NCI-H2196 (cell line): Measurements from ENCODE around the gene CNPPD1.

Source experiments
- DNase-seq: peaks from one replicate; lab custom pipeline; 2025; ENCODE audit not compliant: unreplicated experiment; lab: John Stamatoyannopoulos, UW

Gene CNPPD1

DNA sequence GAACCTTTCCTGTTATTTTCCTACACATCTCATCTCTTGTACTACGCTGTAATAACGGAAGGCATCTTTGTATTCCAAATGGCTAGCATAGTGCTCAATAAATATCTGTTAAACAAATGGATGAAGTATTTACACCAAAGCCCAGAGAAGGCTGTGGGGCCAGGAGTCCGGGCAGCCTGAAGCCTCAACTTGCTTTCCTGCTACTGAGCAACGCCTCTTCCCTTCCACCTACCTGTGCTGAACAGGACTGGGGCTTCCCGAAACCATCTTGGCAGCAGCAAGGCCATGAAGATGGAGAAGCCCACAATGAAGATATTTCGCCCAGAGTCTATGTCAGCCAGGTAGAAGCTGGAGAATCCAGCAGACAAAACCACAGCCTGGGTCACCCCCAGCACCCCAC is 13.6 kb downstream of the CNPPD1 start:
- no peak for DNase-seq

GRCh38 chr2:219161097-219161496 is 15.6 kb downstream of the CNPPD1 start:
- DNase-seq = no peak

GRCh38 chr2:219160186-219161017 is 16.3 kb downstream of the CNPPD1 start, which contains the start of gene NHEJ1:
NHEJ1 (minus strand) TSS chr2:219160815; CDS start chr2:219158362, 2,453 bp downstream.
- DNase-seq = peak; percentile 91

- no peak for DNase-seq
Observed at GRCh38 chr2:219159771-219160185, 16.9 kb downstream of the CNPPD1 start.

DNA sequence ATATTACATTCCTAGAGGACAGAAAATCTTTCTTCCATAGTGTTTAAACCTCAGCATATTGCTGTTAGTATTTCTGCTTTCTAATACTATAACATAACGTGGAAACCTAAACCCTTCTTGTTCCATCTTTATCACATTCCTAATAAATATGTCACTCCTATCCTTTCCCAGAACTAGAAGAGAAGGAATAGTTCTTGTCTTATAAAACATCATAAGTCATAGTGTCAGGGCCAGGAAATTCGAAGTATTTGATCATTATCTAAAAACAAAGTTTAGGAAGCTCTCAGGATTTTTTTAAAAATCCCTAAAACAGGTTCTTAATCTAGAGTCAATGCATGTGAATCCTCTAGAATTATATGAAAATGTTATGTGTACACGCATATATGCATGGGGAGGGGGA is 18.1 kb downstream of the CNPPD1 start:
- DNase-seq = no peak

GRCh38 chr2:219158025-219158424 is 18.7 kb downstream of the CNPPD1 start:
- no peak for DNase-seq

GRCh38 chr2:219157396-219157795 is 19.3 kb downstream of the CNPPD1 start:
- no peak for DNase-seq

DNA sequence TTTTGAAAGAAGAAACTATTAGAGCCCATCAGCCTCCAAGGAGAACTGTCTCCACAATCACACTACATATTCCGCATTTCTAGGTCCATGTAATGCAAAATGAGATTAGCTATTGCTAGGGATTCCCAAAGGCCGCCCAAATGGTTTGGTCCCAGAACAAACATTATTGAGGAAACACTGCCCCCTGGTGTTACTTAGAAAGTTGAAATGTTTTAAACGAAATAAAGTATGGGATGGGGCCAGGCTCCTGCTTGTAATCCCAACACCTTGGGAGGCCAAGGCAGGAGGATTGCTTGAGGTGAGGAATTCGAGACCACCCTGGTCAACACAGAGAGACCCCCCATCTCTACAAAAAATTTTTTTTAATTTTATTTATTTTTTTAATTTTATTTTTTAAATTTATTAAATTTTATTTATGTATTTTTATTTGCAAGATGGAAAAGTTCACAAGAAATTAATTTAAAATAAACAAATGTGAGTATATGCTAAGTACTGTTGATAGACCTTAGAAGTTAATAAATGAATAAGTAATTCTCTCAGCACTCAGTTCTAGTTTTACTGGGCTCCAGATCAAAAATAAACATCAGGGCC is 21.6 kb downstream of the CNPPD1 start:
- DNase-seq = peak; percentile 86

- DNase-seq = peak; percentile 69
Observed at GRCh38 chr2:219149667-219150066, 27.1 kb downstream of the CNPPD1 start.

DNA sequence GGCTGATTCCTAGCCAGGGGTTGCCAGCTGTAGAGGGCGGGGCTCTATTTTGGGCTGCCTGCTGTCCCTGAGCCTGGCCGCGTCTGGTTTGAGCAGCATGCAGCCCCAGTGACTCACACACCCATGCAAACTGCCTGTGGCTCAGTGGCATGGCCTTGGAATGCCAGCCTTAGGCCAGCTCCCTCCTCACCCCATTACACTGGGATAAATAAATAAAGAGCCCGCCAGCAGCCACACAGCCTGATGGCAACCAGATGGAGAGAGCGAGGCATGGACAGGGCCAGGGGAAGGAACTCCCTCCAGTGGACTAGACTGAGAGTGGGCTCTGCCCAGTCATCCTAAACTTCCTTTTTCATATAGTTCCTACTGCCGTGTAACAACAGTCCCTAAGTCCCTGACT is 34.4 kb downstream of the CNPPD1 start:
- no peak for DNase-seq

DNA sequence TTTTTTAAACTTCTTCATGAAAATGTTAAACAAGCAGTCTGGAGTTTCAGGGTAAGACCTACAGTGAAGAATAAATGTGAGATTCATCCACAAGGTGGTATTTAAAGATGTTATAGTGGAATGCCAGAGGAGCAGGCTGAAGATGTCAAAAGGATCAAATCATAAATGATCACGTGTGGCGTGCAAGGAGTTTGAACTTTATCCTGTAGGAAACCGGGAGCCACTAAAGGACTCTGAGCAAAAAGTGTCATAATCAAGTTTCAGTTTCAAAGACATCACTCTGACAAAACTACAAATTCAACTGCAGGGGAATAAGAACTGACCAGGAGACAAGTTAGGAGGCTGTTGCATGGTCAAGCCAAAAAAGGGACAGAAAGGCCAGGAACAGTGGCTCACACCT is 36.0 kb downstream of the CNPPD1 start:
- no peak for DNase-seq

- DNase-seq = no peak
Observed at GRCh38 chr2:219133976-219134375, 42.7 kb downstream of the CNPPD1 start.

DNA sequence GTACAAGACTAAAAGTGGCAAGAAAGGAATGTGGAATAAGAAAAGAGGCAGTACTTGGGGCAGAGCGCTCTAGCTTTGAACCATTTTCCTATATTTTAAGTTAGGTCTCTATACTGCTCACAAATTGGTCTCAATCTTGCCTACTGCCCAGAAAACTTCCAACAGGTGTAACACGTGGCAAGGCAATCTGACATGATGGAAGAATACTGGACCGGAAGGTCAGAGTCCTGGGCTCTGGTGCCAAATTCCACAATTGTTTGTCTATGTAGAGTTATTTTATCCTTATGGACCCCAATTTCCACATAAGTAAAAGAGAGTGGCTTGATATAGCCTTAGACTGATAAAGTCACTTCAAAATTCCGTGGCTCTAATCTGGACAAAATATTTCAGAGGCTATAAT is 45.0 kb downstream of the CNPPD1 start:
- no peak for DNase-seq

DNA sequence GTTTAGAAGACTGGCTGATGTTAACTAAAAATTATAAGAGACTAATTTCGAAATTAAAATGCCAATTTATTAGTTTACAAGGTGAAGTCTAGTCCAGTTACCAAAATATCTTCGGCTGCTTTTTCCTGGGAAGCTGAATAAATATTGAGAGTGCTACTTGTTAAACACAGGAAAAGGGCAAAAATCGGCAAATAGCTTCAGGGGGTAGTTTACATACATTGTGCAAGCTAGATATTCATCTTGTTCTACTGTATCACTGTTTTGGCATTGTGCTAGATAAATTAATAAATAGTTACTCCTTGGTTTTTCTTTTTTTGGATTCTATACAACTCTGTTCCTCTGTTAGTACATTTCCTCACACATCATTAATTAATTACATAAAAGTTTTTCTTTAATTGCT is 45.4 kb downstream of the CNPPD1 start:
- no peak for DNase-seq

DNA sequence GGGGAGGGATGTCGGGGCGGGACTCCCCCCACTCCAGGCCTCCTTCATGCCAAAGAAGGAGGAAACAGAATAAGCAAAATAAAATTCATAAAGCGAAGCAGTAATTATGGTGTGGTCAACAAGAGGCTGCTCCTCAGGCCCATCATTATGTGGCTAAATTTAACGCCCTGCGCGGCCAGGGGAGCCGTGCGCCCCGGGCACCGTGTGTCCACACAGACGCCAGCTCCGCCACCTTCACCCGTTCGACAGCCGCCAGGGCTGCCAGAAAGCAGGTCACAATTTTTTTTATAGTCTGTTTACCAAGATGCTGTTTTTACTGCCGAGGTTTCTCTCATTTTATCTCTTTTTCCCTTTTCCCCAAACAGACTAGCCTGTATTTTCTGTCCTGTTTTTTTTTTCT is 47.1 kb downstream of the CNPPD1 start:
- DNase-seq = no peak

GRCh38 chr2:219128396-219128795 is 48.3 kb downstream of the CNPPD1 start:
- DNase-seq = no peak

- no peak for DNase-seq
Observed at GRCh38 chr2:219127037-219127635, 49.6 kb downstream of the CNPPD1 start.

DNA sequence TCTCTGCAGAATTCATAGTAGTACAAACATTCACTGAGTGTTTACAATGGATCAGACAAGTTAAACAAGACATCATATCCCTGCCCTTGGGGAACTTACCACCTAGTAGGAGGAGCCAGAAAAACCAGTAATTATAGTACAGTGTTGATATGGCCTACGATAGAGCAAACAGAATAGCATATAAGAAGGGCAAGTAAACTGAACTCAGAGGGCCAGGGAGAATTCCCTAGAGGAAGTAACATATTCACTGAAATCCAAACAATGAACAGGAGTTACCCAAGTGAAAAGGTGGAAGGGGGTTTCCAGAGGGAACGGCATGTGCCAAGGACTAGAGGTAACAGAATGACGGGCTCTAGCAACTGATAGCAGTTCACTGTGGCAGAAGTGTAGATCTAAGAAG is 50.2 kb downstream of the CNPPD1 start:
- DNase-seq = no peak

GRCh38 chr2:219125886-219126270 is 50.8 kb downstream of the CNPPD1 start:
- DNase-seq = no peak

GRCh38 chr2:219125225-219125885 is 51.4 kb downstream of the CNPPD1 start:
- DNase-seq = no peak

GRCh38 chr2:219124381-219125110 is 52.2 kb downstream of the CNPPD1 start:
- DNase-seq = no peak
